ENCODE measurements around the gene PARPBP. TPM values are rescaled to one million over a fixed set of nuclear protein-coding genes. Genes with fewer than 3 reads are reported as not detected.
"Not testable (repeated sequence)": the region's sequence is repeated elsewhere in the genome, so short reads cannot be mapped to it uniquely, and the experiment has no call there.

PARPBP gene
- total RNA-seq, 1 donor from 2014 or later: 7.2 TPM

- DNase-seq (ENCODE audit: extremely low read depth, low read depth, low spot score): no peak
Observed at GRCh38 chr12:102234599-102234998, 114.6 kb downstream of the PARPBP start.

GRCh38 chr12:102240859-102241258, 120.9 kb downstream of the PARPBP start:
- DNase-seq (ENCODE audit: extremely low read depth, low read depth, low spot score): not testable (repeated sequence)

Other genes starting within 250 kb of the PARPBP start
- 40.7 and 50.1 TPM in 2 replicates for gene DRAM1, start 242.6 kb upstream of the PARPBP start, total RNA-seq
- 67.8 and 93.9 TPM in 2 replicates for gene WASHC3, start 58.2 kb upstream of the PARPBP start, total RNA-seq
- 24.6 and 34.0 TPM in 2 replicates for gene NUP37, start 69 bp upstream of the PARPBP start, total RNA-seq
- not detected in 2 replicates for gene PMCH, start 77.7 kb downstream of the PARPBP start, total RNA-seq